GM10266 (cell line): ENCODE measurements around the gene LHFPL3.

Source experiments
- DNase-seq: peaks from one replicate; pipeline ENCODE4 v3.0.0; 2012; ENCODE audit errors: extremely low spot score
- CTCF ChIP-seq: IDR thresholded peaks from 2 replicates; pipeline ENCODE4 v1.5.1; 2012; ENCODE audit warnings: mild to moderate bottlenecking, low read depth; ENCODE audit not compliant: control insufficient read depth, insufficient read depth; ENCODE audit errors: missing control alignments

The LHFPL3 gene

GRCh38 chr7:104845557-104845956 is 517.2 kb downstream of the LHFPL3 start:
- DNase-seq = no peak

DNA sequence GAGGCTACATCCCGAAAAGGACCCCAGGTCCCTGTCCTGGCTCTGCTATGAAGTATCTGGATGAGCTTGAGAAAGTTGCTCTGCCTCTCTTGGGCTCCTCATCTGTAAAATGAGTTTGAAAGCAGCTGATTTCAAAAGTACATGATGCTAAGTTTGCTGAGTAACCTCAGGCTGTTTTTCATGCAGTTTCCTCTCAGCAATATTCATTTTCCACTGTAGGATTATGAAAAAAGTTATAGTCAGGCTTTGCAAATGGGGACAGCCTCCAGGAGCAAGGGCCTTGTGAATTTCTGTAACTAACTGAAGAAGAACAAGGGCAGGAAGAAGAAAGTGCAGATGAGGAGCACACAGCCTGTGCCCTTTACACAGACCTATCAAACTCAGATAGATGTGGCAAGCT is 518.3 kb downstream of the LHFPL3 start:
- DNase-seq = no peak
- no peak for TF ChIP-seq CTCF

More at GRCh38 chr7:104845557-104845956, 517.2 kb downstream of the LHFPL3 start:
- TF ChIP-seq CTCF = no peak

DNA sequence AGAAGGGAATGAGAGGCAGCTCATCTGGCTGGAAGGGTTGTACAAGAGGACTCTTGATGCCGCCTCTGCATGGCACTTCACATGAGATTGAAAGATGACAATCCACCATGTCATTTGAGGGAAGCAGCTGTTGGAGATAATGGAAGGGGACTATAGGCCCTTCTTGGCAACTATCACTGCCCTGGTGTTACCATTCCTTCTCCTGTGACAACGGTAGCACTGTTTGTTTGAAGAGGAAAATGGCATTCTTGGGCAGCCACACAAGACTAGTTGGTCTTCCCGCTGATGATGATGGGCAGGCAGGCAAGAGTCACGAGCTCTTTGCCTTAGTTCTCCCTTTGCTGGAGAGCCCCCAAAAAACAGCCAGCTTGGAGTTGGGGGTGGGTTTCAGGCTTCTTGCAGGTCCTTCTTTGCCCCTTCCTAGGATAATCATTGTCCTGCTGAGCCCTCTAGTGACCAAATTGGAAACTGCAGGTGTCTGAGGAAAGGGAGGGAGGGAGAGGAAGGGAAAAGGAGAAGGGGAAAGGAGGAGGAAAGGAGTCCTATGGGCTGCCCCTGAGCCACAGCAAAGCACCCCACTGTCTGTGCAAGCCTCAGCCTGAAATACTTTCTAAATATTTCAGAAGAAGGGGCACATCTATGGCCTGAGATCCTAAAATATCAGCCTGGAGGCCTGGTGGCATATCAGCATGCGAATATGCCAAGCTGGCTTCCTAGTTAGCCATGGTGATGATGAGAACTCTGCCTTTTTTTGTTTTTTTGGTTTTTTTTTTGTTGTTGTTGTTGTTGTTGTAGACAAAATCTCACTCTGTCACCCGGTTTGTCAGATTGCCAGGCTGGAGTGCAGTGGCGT is 520.0 kb downstream of the LHFPL3 start:
- DNase-seq = peak; percentile 47
- peak; percentile 90 for TF ChIP-seq CTCF

DNA sequence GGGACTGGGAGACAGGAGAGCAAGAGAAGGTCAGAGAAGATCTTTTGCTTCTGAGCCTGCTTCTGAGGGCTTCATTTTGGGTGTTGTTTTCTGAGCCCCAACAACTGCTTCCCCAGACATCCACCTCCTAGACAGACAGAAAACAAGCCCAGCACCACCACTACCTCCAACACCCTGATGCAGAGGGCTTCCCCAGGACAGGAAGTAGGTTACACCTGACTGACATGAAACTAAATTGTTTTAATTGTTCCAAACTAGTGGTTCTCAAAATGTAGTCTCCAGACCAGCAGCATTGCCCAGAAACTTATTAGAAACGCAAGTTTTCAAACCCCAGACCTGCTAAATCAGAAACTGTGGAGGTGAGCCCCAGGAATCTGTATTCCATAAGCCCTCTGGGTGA is 522.0 kb downstream of the LHFPL3 start:
- no peak for DNase-seq
- TF ChIP-seq CTCF = no peak

GRCh38 chr7:104851268-104851667 is 522.9 kb downstream of the LHFPL3 start:
- TF ChIP-seq CTCF = no peak
- DNase-seq = no peak

GRCh38 chr7:104852386-104852785 is 524.0 kb downstream of the LHFPL3 start:
- no peak for DNase-seq
- TF ChIP-seq CTCF = no peak

DNA sequence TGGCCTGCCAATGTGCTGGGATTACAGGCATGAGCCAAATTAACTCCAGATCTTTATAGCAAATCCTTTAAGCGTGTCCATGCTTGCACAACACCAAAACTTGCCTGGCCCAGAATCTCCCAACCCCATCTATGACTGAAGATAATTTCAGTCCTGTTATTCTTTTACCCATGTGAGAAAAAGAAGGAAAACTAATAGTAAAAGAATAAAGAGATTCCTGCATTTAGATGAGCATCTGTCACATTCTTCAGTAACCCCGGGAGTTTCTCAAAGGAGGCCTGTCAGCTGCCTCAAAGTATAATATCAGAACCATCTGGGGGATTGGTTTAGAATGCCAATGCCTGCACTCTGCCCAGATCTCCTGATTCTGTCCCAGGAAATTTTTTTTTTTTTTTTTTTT is 527.5 kb downstream of the LHFPL3 start:
- no peak for TF ChIP-seq CTCF
- no peak for DNase-seq
